ENCODE data around the gene NEUROD2.
A peak's percentile ranks its signal among the peaks of the same experiment; 100 is the strongest.

NEUROD2 gene

GRCh38 chr17:39651923-39652586, 44.3 kb upstream of the NEUROD2 start:
- no peaks in the 10 kb centered on the region for H3K9me3 Mint-ChIP-seq
- no peaks in the 10 kb centered on the region for H3K27me3 Mint-ChIP-seq (ENCODE audit: low read depth)
- peaks cover 37% of the 10 kb centered on the region for H3K4me1 Mint-ChIP-seq
- peak overlapping the region in 2 of 3 experiments; percentile 24 to 37 for H3K4me3 Mint-ChIP-seq
- H3K27ac Mint-ChIP-seq, result peak overlapping the region; percentile 75 to 89 (median 76)
- peaks cover 14% of the 10 kb centered on the region for H3K36me3 Mint-ChIP-seq (ENCODE audit: low read depth)
- no peak for TF ChIP-seq CTCF (IDR thresholded peaks at IDR 0.05; ENCODE audit: unreplicated experiment in 3 of 3)

GRCh38 chr17:39650121-39650579, 42.4 kb upstream of the NEUROD2 start:
- no peak for TF ChIP-seq CTCF (IDR thresholded peaks at IDR 0.05; ENCODE audit: unreplicated experiment in 3 of 3)
- Mint-ChIP-seq H3K27ac (peak overlapping the region in 2 of 3 experiments; percentile 7 to 11), H3K4me1 (peaks cover 31% of the 10 kb centered on the region), H3K9me3 (no peaks in the 10 kb centered on the region), H3K4me3 (no peak overlapping the region), H3K36me3 (ENCODE audit: low read depth) (peaks cover 6% of the 10 kb centered on the region), H3K27me3 (ENCODE audit: low read depth) (no peaks in the 10 kb centered on the region)

- H3K36me3 Mint-ChIP-seq (ENCODE audit: low read depth), result peaks cover 8% of the 10 kb centered on the region
- peak overlapping the region; percentile 18 to 87 (median 77) for H3K27ac Mint-ChIP-seq
- peaks cover 29% of the 10 kb centered on the region for H3K4me1 Mint-ChIP-seq
- H3K9me3 Mint-ChIP-seq, result no peaks in the 10 kb centered on the region
- H3K4me3 Mint-ChIP-seq, result peak overlapping the region in 1 of 3 experiments; percentile 3
- TF ChIP-seq CTCF (IDR thresholded peaks at IDR 0.05; ENCODE audit: unreplicated experiment in 3 of 3), result no peak
- H3K27me3 Mint-ChIP-seq (ENCODE audit: low read depth), result no peaks in the 10 kb centered on the region
Observed at GRCh38 chr17:39648616-39649366, 41.1 kb upstream of the NEUROD2 start.

GRCh38 chr17:39647256-39647655, 39.5 kb upstream of the NEUROD2 start:
- Mint-ChIP-seq H3K36me3 (ENCODE audit: low read depth) (peaks cover 8% of the 10 kb centered on the region), H3K27ac (no peak overlapping the region), H3K4me1 (peaks cover 19% of the 10 kb centered on the region), H3K27me3 (ENCODE audit: low read depth) (no peaks in the 10 kb centered on the region), H3K4me3 (no peak overlapping the region), H3K9me3 (no peaks in the 10 kb centered on the region)
- TF ChIP-seq CTCF (IDR thresholded peaks at IDR 0.05; ENCODE audit: unreplicated experiment in 3 of 3), result no peak

GRCh38 chr17:39643271-39643670, 35.6 kb upstream of the NEUROD2 start:
- H3K4me3 Mint-ChIP-seq, result no peak overlapping the region
- H3K9me3 Mint-ChIP-seq, result no peaks in the 10 kb centered on the region
- H3K27me3 Mint-ChIP-seq (ENCODE audit: low read depth), result no peaks in the 10 kb centered on the region
- no peak for TF ChIP-seq CTCF (IDR thresholded peaks at IDR 0.05; ENCODE audit: unreplicated experiment in 3 of 3)
- H3K27ac Mint-ChIP-seq, result no peak overlapping the region
- H3K4me1 Mint-ChIP-seq, result peaks cover 16% of the 10 kb centered on the region
- peaks cover 3% of the 10 kb centered on the region for H3K36me3 Mint-ChIP-seq (ENCODE audit: low read depth)
